ENCODE data around the gene COL16A1.

COL16A1 gene

DNA sequence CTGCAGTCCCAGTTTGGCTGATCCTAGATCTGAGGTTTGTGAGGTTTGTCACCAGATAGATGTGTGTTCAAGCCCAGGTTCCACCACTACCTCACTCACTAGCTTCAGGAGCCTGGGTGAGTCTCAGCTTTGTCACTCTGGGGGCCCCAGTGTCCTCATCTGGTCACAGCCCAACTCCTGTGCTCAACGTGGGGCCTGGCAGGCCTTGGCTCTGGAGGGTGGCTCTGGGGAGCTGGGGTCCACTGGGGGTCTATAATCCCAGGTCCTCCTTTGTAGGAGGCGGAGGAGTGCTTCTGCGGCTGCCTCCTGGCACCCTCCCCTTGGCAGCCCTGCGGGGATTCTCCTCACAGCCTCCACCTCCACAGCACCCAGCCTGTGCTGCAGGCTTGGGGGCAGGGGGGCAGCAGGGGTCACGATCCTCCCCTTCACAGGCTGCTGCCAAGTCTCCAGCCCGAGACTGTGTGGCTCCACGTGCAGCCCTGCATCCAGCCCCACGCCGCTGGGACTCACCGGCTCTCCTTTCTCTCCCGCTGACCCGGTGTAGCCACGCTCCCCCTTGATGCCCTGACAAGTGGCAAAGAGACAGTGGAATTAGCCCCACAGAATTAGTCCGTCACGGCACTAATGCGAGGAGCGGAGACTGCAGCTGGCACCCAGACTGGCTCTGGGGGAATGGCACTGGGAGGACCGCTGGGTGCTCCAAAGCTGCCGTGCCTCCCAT, 36.6 kb downstream of the COL16A1 start:
- ChIA-PET POLR2A (no interaction called here), CTCF (interaction anchor here (1.1 to 3.6 kb wide), 2 partner anchors 16 to 122 kb away, joined by 3 to 22 read pairs; no protein-coding TSS in a partner anchor)
- DNase-seq (ENCODE audit: extremely low spot score), result no peak
- TF ChIP-seq FOXK2 (IDR thresholded peaks at IDR 0.05) (no peak), SP1 (IDR thresholded peaks at IDR 0.05) (no peak), TARDBP (IDR thresholded peaks at IDR 0.05) (no peak), CTBP1 (IDR thresholded peaks at IDR 0.05; ENCODE audit: borderline replicate concordance) (no peak), FOXM1 (IDR thresholded peaks at IDR 0.05; ENCODE audit: borderline replicate concordance) (no peak), L3MBTL2 (conservative IDR thresholded peaks at IDR 0.05) (no peak), ARNT (IDR thresholded peaks at IDR 0.05) (no peak), ZNF384 (IDR thresholded peaks at IDR 0.05) (no peak), SUZ12 (IDR thresholded peaks at IDR 0.05) (no peak), BHLHE40 (IDR thresholded peaks at IDR 0.05; ENCODE audit: borderline replicate concordance) (no peak), ELF4 (IDR thresholded peaks at IDR 0.05) (no peak), FOXA1 (IDR thresholded peaks at IDR 0.05) (no peak), LEF1 (IDR thresholded peaks at IDR 0.05; ENCODE audit: borderline replicate concordance) (no peak)
- TF ChIP-seq, protein P1, sequence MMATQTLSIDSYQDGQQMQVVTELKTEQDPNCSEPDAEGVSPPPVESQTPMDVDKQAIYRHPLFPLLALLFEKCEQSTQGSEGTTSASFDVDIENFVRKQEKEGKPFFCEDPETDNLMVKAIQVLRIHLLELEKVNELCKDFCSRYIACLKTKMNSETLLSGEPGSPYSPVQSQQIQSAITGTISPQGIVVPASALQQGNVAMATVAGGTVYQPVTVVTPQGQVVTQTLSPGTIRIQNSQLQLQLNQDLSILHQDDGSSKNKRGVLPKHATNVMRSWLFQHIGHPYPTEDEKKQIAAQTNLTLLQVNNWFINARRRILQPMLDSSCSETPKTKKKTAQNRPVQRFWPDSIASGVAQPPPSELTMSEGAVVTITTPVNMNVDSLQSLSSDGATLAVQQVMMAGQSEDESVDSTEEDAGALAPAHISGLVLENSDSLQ (IDR thresholded peaks at IDR 0.05), result no peak

DNA sequence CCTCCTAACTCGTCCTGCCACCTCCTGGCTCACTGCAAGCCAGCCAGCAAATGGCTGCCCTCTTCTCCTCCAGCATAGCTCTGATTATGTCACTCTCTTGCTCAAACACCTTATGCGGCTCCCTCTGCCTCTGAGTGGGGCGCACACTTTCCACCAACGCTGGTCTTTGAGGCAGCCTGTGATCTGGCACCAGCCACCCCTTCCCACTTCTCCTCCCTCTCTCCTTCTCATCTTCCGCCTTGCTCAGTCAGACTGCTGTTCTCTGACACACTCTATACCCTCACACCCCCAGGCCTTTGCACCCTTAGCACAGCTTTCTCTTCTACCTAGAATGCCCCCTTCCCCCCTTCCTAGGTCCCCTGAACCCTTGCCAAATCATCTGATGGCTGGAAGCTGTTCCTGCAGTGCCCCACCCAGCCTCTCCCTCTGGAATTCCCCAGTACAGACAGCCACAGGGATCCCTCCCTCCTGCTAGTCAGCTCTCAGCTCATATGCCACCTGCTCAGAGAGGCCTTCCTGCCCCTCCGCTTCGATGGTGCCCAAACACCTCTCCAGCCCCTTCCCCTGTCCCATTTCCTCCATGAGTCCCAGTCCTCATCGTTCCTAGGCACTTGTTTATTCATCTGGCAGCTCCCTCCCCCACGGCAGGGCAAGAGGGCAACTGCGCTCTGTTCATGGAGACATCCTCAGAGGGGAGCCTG, 37.4 kb downstream of the COL16A1 start:
- TF ChIP-seq BHLHE40 (IDR thresholded peaks at IDR 0.05; ENCODE audit: borderline replicate concordance) (no peak), HDGF (IDR thresholded peaks at IDR 0.05; ENCODE audit: borderline replicate concordance) (no peak), LEF1 (IDR thresholded peaks at IDR 0.05; ENCODE audit: borderline replicate concordance) (no peak), ELF4 (IDR thresholded peaks at IDR 0.05) (no peak), SP1 (IDR thresholded peaks at IDR 0.05) (no peak), ZNF384 (IDR thresholded peaks at IDR 0.05) (no peak), FOXM1 (IDR thresholded peaks at IDR 0.05; ENCODE audit: borderline replicate concordance) (no peak), ARNT (IDR thresholded peaks at IDR 0.05) (no peak), CTBP1 (IDR thresholded peaks at IDR 0.05; ENCODE audit: borderline replicate concordance) (no peak), L3MBTL2 (conservative IDR thresholded peaks at IDR 0.05) (no peak), NFRKB (IDR thresholded peaks at IDR 0.05) (no peak), FOXK2 (IDR thresholded peaks at IDR 0.05) (no peak), SUZ12 (IDR thresholded peaks at IDR 0.05) (no peak), FOXA1 (IDR thresholded peaks at IDR 0.05) (no peak), TARDBP (IDR thresholded peaks at IDR 0.05) (no peak)
- TF ChIP-seq, protein P1 (IDR thresholded peaks at IDR 0.05), result no peak
- POLR2A ChIA-PET, result no interaction called here
- no peak for DNase-seq (ENCODE audit: extremely low spot score)
- CTCF ChIA-PET, result interaction anchor here (1.0 to 3.6 kb wide), 5 partner anchors 17 to 123 kb away, joined by 3 to 22 read pairs (median 8); partner anchors contain the start of gene COL16A1

- ChIA-PET CTCF (interaction anchor here (0.7 to 3.6 kb wide), 8 partner anchors 39 to 338 kb away, joined by 3 to 22 read pairs (median 6); partner anchors contain the start of gene COL16A1), POLR2A (interaction anchor here (1.5 kb wide), 1 partner anchor 20 kb away, joined by 3 read pairs; the partner anchor contains the start of gene PEF1)
- DNase-seq (ENCODE audit: extremely low spot score), result no peak
- TF ChIP-seq SUZ12 (IDR thresholded peaks at IDR 0.05) (no peak), ARNT (IDR thresholded peaks at IDR 0.05) (no peak), BHLHE40 (IDR thresholded peaks at IDR 0.05; ENCODE audit: borderline replicate concordance) (no peak), L3MBTL2 (conservative IDR thresholded peaks at IDR 0.05) (no peak), FOXA1 (IDR thresholded peaks at IDR 0.05) (no peak), CTBP1 (IDR thresholded peaks at IDR 0.05; ENCODE audit: borderline replicate concordance) (no peak), FOXM1 (IDR thresholded peaks at IDR 0.05; ENCODE audit: borderline replicate concordance) (no peak), NFRKB (IDR thresholded peaks at IDR 0.05) (no peak), FOXK2 (IDR thresholded peaks at IDR 0.05) (no peak), LEF1 (IDR thresholded peaks at IDR 0.05; ENCODE audit: borderline replicate concordance) (no peak), SP1 (IDR thresholded peaks at IDR 0.05) (no peak), ELF4 (IDR thresholded peaks at IDR 0.05) (no peak), HDGF (IDR thresholded peaks at IDR 0.05; ENCODE audit: borderline replicate concordance) (no peak), TARDBP (IDR thresholded peaks at IDR 0.05) (no peak), ZNF384 (IDR thresholded peaks at IDR 0.05) (no peak)
- TF ChIP-seq, protein P1 (IDR thresholded peaks at IDR 0.05), result no peak
These were observed 38.5 kb downstream of the COL16A1 start for GRCh38 chr1:31665234-31665878.

DNA sequence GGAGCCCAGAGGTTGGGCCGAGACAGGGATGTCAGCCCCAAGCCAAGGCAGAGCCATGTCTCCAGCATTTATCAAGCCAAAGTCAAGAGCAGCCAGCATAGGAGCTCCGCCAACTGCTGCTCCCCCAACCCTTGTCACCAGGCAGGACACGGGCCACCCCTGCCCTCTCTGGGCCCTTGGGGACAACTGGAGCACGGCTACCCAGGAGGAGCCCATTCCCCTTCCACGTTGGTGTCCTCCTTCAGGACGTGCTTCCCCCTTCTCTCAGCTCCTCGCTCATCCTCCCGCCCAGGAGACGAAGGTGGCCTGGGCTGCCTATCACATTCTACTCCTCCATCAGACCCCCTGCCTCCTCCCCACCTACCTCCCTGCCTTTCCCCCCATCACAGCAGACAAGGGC, 39.3 kb downstream of the COL16A1 start:
- CTCF ChIA-PET, result interaction anchor here (0.6 to 3.6 kb wide), 13 partner anchors 10 to 339 kb away, joined by 3 to 22 read pairs (median 3); partner anchors contain the start of gene COL16A1
- DNase-seq (ENCODE audit: extremely low spot score), result no peak
- POLR2A ChIA-PET, result interaction anchor here (1.5 to 1.7 kb wide), 2 partner anchors 20 to 81 kb away, joined by 3 to 7 read pairs; partner anchors contain the start of gene PEF1
- TF ChIP-seq BHLHE40 (IDR thresholded peaks at IDR 0.05; ENCODE audit: borderline replicate concordance) (no peak), CTBP1 (IDR thresholded peaks at IDR 0.05; ENCODE audit: borderline replicate concordance) (no peak), L3MBTL2 (conservative IDR thresholded peaks at IDR 0.05) (no peak), HDGF (IDR thresholded peaks at IDR 0.05; ENCODE audit: borderline replicate concordance) (no peak), NFRKB (IDR thresholded peaks at IDR 0.05) (no peak), ELF4 (IDR thresholded peaks at IDR 0.05) (no peak), SUZ12 (IDR thresholded peaks at IDR 0.05) (no peak), FOXM1 (IDR thresholded peaks at IDR 0.05; ENCODE audit: borderline replicate concordance) (no peak), SP1 (IDR thresholded peaks at IDR 0.05) (no peak), ZNF384 (IDR thresholded peaks at IDR 0.05) (no peak), FOXA1 (IDR thresholded peaks at IDR 0.05) (no peak), TARDBP (IDR thresholded peaks at IDR 0.05) (no peak), ARNT (IDR thresholded peaks at IDR 0.05) (no peak), LEF1 (IDR thresholded peaks at IDR 0.05; ENCODE audit: borderline replicate concordance) (no peak)
- TF ChIP-seq, protein P1 (IDR thresholded peaks at IDR 0.05), result no peak

Data from HEK293T (cell line).